ENCODE data around the gene SPTY2D1.

- TF ChIP-seq CTCF (IDR thresholded peaks at IDR 0.05; ENCODE audit: insufficient read depth, low read length) (no peak), REST (IDR thresholded peaks at IDR 0.05; ENCODE audit: insufficient replicate concordance, low read depth) (no peak), POLR2AphosphoS5 (IDR thresholded peaks at IDR 0.05; ENCODE audit: low read depth) (no peak), GABPA (IDR thresholded peaks at IDR 0.05; ENCODE audit: low read depth) (no peak), SPI1 (IDR thresholded peaks at IDR 0.05; ENCODE audit: borderline replicate concordance, low read depth) (no peak)
These were observed 23.5 kb upstream of the SPTY2D1 start for GRCh38 chr11:18657673-18658072.

All from HL-60 (cell line).